Activated CD8-positive, alpha-beta memory T cell treated with anti-CD3 and anti-CD28 coated beads, Interleukin-2, amount 50 U/mL, for 24 hours (primary cell): Measurements from ENCODE around the gene CNEP1R1.
A peak's percentile ranks its signal among the peaks of the same experiment; 100 is the strongest.

Experiments
- DNase-seq: peaks from one replicate; pipeline ENCODE4 v3.0.0-alpha.2; 2020; ENCODE audit errors: extremely low read depth

Gene CNEP1R1

GRCh38 chr16:50065241-50065623 lies 40.2 kb downstream of the CNEP1R1 start:
- no peak for DNase-seq

- DNase-seq, result peak; percentile 85
Measured at GRCh38 chr16:50065624-50066481, 40.8 kb downstream of the CNEP1R1 start, which contains the start of gene HEATR3. Gene HEATR3, plus strand, starts transcription at chr16:50065970. Its CDS starts 162 bp downstream, at chr16:50066132.

GRCh38 chr16:50066482-50067289 lies 41.7 kb downstream of the CNEP1R1 start:
- no peak for DNase-seq

- DNase-seq, result no peak
Measured at GRCh38 chr16:50067290-50067853, 42.3 kb downstream of the CNEP1R1 start.

GRCh38 chr16:50068550-50068949 lies 43.5 kb downstream of the CNEP1R1 start:
- DNase-seq, result no peak

GRCh38 chr16:50069060-50069459 lies 44.0 kb downstream of the CNEP1R1 start:
- no peak for DNase-seq

DNA sequence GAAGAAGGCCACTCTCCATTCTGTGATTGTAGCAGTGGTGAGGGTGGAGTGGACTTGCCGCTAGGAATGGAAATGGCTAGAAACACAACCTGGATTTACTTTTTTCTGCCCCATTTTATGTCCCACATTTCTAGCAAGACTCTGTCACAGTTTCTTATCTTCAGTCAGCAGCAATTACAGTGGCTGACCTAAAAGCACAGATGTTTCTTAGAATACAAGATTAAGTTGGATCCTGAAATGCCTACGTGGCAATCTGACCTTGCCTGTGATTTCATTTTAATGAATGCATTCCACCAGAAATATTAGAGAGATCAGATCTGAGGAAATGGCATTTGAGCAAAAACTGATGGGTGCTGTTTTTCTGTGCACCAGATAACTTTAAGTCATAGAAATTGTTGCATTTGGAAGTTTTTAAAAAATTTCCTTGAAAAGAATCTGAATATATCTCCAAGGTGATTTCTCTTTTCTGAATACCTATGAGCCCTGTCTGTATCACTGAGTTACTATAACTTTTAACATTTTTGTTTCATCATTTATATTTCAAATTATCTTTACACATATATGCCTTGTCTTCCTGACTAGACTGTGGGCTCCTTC lies 46.1 kb downstream of the CNEP1R1 start:
- DNase-seq, result no peak

DNA sequence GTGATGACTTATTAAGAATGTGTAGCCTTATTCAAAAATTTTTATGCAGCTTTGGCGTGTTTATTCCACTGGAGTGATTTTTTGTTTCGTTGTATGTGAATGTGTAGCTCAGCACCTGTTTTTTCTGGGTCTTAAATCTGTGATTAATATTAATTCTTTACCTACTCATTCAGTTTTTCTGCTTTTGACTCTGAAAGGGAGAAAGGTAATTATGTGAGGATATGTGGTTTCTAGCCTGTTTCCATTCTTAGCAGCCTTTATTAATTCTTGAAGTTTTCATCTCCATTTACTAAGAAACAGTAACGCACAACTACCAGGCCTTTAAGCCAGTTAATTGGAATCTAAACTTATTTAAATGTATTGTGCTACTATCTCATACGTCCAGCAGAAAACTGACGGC lies 47.7 kb downstream of the CNEP1R1 start:
- no peak for DNase-seq

DNA sequence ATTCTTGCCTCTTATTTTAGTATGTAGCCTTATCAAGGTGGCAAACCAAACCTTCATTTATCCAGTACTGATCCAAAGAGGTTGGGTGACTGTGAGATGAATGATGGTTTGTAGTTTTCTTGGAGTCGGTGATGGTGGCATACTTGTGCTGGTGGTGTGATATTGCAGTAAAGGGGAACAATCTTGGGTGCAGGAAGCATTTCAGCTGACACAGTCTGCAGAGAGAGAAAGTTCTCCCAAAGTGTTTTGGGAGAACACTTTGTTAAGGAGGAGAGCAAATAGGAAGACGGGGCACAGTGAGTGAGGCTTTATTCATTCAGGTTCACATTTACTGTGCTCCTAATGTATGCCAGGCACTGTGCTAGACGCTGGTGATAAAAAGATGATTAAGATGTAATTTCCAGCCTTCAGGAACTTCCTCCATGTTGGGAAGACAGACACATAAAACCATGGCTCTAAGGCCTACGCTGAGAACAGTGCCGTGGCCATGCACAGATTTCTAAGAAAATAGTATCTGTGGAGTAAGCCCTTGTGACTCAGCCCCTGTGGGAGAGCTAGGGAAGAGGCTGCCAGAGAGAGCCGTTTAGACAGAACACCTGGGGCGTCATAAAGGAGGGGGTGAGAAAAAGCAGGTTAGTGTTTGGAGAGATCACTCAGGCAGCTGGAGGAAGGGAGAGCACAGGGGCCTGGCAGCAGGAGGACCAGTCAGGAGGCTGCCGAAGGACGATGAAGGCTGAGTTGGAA lies 54.5 kb downstream of the CNEP1R1 start:
- DNase-seq, result no peak

- no peak for DNase-seq
Measured at GRCh38 chr16:50081428-50082018, 56.5 kb downstream of the CNEP1R1 start.

DNA sequence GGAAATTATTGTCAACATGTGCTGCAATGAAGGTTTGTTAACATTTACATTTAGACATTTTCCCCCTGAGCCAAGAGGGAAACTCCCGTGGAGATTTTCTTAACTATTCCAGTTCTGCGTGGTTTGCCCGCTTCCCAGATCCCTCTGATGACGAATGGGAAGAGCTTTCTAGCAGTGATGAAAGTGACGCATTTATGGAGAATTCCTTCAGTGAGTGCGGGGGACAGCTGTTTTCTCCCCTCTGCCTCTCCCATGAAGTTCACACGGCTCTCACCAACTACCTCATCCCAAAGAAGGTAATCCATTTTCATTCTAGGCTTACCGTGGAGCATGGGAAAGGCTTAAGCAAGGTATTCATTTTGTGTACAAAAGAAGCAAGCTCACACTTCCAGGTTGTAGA lies 59.0 kb downstream of the CNEP1R1 start:
- no peak for DNase-seq

DNA sequence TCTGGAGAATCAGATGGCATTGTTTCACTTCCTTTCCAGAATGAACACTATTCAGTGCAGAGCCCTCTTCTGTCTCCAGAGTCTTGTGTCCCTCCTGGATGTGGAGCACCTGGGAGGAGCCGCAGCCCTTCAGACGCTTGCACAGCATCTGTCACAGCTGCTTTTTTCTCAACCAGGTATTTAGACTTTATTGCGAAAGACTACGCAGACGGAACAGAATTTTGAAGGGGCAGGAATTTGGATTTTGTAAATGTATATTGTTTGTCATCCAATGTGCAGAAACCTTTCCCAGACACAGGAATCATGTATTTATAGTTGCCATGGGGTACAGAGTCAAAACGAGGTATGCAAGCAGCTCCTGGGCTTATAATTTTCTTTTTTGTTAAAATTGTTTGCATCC lies 61.2 kb downstream of the CNEP1R1 start:
- no peak for DNase-seq
